ENCODE data around the gene SF3B3.
"Not testable (repeated sequence)": the region's sequence is repeated elsewhere in the genome, so short reads cannot be mapped to it uniquely, and the experiment has no call there.

The SF3B3 gene

GRCh38 chr16:70579648-70580630, 56.3 kb downstream of the SF3B3 start:
- Mint-ChIP-seq H3K4me1 (ENCODE audit: low read depth) (peaks cover 7% of the 10 kb centered on the region), H3K4me3 (no peak overlapping the region), H3K27ac (no peak overlapping the region), H3K27me3 (no peaks in the 10 kb centered on the region), H3K9me3 (ENCODE audit: low read depth) (no peaks in the 10 kb centered on the region), H3K36me3 (no peaks in the 10 kb centered on the region)

GRCh38 chr16:70582280-70582978, 58.8 kb downstream of the SF3B3 start:
- H3K36me3 Mint-ChIP-seq: no peaks in the 10 kb centered on the region
- no peaks in the 10 kb centered on the region for H3K27me3 Mint-ChIP-seq
- H3K4me3 Mint-ChIP-seq: no peak overlapping the region
- no peaks in the 10 kb centered on the region for H3K9me3 Mint-ChIP-seq (ENCODE audit: low read depth)
- H3K27ac Mint-ChIP-seq: peak overlapping the region; percentile 16
- H3K4me1 Mint-ChIP-seq (ENCODE audit: low read depth): no peaks in the 10 kb centered on the region

- no peak overlapping the region for H3K4me3 Mint-ChIP-seq
- H3K4me1 Mint-ChIP-seq (ENCODE audit: low read depth): no peaks in the 10 kb centered on the region
- no peaks in the 10 kb centered on the region for H3K9me3 Mint-ChIP-seq (ENCODE audit: low read depth)
- H3K27ac Mint-ChIP-seq: no peak overlapping the region
- H3K27me3 Mint-ChIP-seq: no peaks in the 10 kb centered on the region
- no peaks in the 10 kb centered on the region for H3K36me3 Mint-ChIP-seq
Observed at GRCh38 chr16:70586731-70587130, 63.1 kb downstream of the SF3B3 start.

GRCh38 chr16:70588565-70588964, 64.9 kb downstream of the SF3B3 start:
- Mint-ChIP-seq H3K27me3 (no peaks in the 10 kb centered on the region), H3K9me3 (ENCODE audit: low read depth) (no peaks in the 10 kb centered on the region), H3K27ac (no peak overlapping the region), H3K4me1 (ENCODE audit: low read depth) (no peaks in the 10 kb centered on the region), H3K4me3 (no peak overlapping the region), H3K36me3 (no peaks in the 10 kb centered on the region)

GRCh38 chr16:70589416-70589815, 65.8 kb downstream of the SF3B3 start:
- not testable (repeated sequence) for H3K36me3 Mint-ChIP-seq; H3K9me3 Mint-ChIP-seq (ENCODE audit: low read depth); H3K27ac Mint-ChIP-seq; H3K4me1 Mint-ChIP-seq (ENCODE audit: low read depth); H3K4me3 Mint-ChIP-seq; H3K27me3 Mint-ChIP-seq

GRCh38 chr16:70589998-70590471, 66.4 kb downstream of the SF3B3 start:
- Mint-ChIP-seq H3K4me1 (ENCODE audit: low read depth) (no peaks in the 10 kb centered on the region), H3K9me3 (ENCODE audit: low read depth) (no peaks in the 10 kb centered on the region), H3K36me3 (no peaks in the 10 kb centered on the region), H3K4me3 (no peak overlapping the region), H3K27me3 (no peaks in the 10 kb centered on the region), H3K27ac (no peak overlapping the region)

GRCh38 chr16:70590722-70591415, 67.3 kb downstream of the SF3B3 start:
- no peaks in the 10 kb centered on the region for H3K9me3 Mint-ChIP-seq (ENCODE audit: low read depth)
- no peaks in the 10 kb centered on the region for H3K4me1 Mint-ChIP-seq (ENCODE audit: low read depth)
- H3K4me3 Mint-ChIP-seq: no peak overlapping the region
- no peaks in the 10 kb centered on the region for H3K36me3 Mint-ChIP-seq
- H3K27ac Mint-ChIP-seq: no peak overlapping the region
- H3K27me3 Mint-ChIP-seq: no peaks in the 10 kb centered on the region

- no peaks in the 10 kb centered on the region for H3K9me3 Mint-ChIP-seq (ENCODE audit: low read depth)
- H3K4me1 Mint-ChIP-seq (ENCODE audit: low read depth): no peaks in the 10 kb centered on the region
- H3K27me3 Mint-ChIP-seq: no peaks in the 10 kb centered on the region
- no peak overlapping the region for H3K27ac Mint-ChIP-seq
- no peaks in the 10 kb centered on the region for H3K36me3 Mint-ChIP-seq
- H3K4me3 Mint-ChIP-seq: no peak overlapping the region
Observed at GRCh38 chr16:70591615-70592014, 68.0 kb downstream of the SF3B3 start.

- no peaks in the 10 kb centered on the region for H3K27me3 Mint-ChIP-seq
- no peaks in the 10 kb centered on the region for H3K9me3 Mint-ChIP-seq (ENCODE audit: low read depth)
- no peaks in the 10 kb centered on the region for H3K4me1 Mint-ChIP-seq (ENCODE audit: low read depth)
- H3K4me3 Mint-ChIP-seq: no peak overlapping the region
- no peaks in the 10 kb centered on the region for H3K36me3 Mint-ChIP-seq
- no peak overlapping the region for H3K27ac Mint-ChIP-seq
Observed at GRCh38 chr16:70592106-70592571, 68.5 kb downstream of the SF3B3 start.

- H3K4me3 Mint-ChIP-seq: no peak overlapping the region
- no peaks in the 10 kb centered on the region for H3K27me3 Mint-ChIP-seq
- no peaks in the 10 kb centered on the region for H3K9me3 Mint-ChIP-seq (ENCODE audit: low read depth)
- no peak overlapping the region for H3K27ac Mint-ChIP-seq
- no peaks in the 10 kb centered on the region for H3K4me1 Mint-ChIP-seq (ENCODE audit: low read depth)
- H3K36me3 Mint-ChIP-seq: no peaks in the 10 kb centered on the region
Observed at GRCh38 chr16:70593544-70593943, 69.9 kb downstream of the SF3B3 start.

GRCh38 chr16:70594569-70594968, 71.0 kb downstream of the SF3B3 start:
- Mint-ChIP-seq H3K9me3 (ENCODE audit: low read depth) (no peaks in the 10 kb centered on the region), H3K4me3 (no peak overlapping the region), H3K4me1 (ENCODE audit: low read depth) (no peaks in the 10 kb centered on the region), H3K27ac (no peak overlapping the region), H3K36me3 (no peaks in the 10 kb centered on the region), H3K27me3 (no peaks in the 10 kb centered on the region)

GRCh38 chr16:70597135-70597835, 73.7 kb downstream of the SF3B3 start:
- H3K36me3 Mint-ChIP-seq: no peaks in the 10 kb centered on the region
- no peak overlapping the region for H3K27ac Mint-ChIP-seq
- H3K4me3 Mint-ChIP-seq: no peak overlapping the region
- H3K9me3 Mint-ChIP-seq (ENCODE audit: low read depth): no peaks in the 10 kb centered on the region
- H3K27me3 Mint-ChIP-seq: no peaks in the 10 kb centered on the region
- no peaks in the 10 kb centered on the region for H3K4me1 Mint-ChIP-seq (ENCODE audit: low read depth)

GRCh38 chr16:70598937-70599503, 75.4 kb downstream of the SF3B3 start:
- Mint-ChIP-seq H3K27me3 (no peaks in the 10 kb centered on the region), H3K27ac (no peak overlapping the region), H3K36me3 (no peaks in the 10 kb centered on the region), H3K9me3 (ENCODE audit: low read depth) (no peaks in the 10 kb centered on the region), H3K4me3 (no peak overlapping the region), H3K4me1 (ENCODE audit: low read depth) (no peaks in the 10 kb centered on the region)

- Mint-ChIP-seq H3K9me3 (ENCODE audit: low read depth) (no peaks in the 10 kb centered on the region), H3K4me1 (ENCODE audit: low read depth) (no peaks in the 10 kb centered on the region), H3K36me3 (no peaks in the 10 kb centered on the region), H3K27ac (no peak overlapping the region), H3K4me3 (no peak overlapping the region), H3K27me3 (no peaks in the 10 kb centered on the region)
Observed at GRCh38 chr16:70600730-70601129, 77.1 kb downstream of the SF3B3 start.

Data from activated naive CD8-positive, alpha-beta T cell (primary cell).